Progenitor cell of endocrine pancreas (in vitro differentiated cells): ENCODE measurements around the gene SAPCD1. TPM values are rescaled to one million over a fixed set of nuclear protein-coding genes. Genes with fewer than 3 reads are reported as not detected.

Source experiments
- DNase-seq: peaks from one replicate; pipeline ENCODE4 v3.0.0; 2021; ENCODE audit warnings: low spot score; ENCODE audit not compliant: unreplicated experiment
- H3K27ac Mint-ChIP-seq: 2 replicates; pipeline ENCODE4 v1.8.0; 2021; ENCODE audit warnings: mild to moderate bottlenecking, moderate library complexity, mixed read lengths
- H3K27me3 Mint-ChIP-seq: 2 replicates; pipeline ENCODE4 v1.8.0; 2021; ENCODE audit warnings: mixed read lengths
- H3K36me3 Mint-ChIP-seq: 2 replicates; pipeline ENCODE4 v1.8.0; 2022; ENCODE audit warnings: mixed read lengths; ENCODE audit not compliant: insufficient read depth
- H3K4me1 Mint-ChIP-seq: 2 replicates; pipeline ENCODE4 v1.8.0; 2021; ENCODE audit warnings: low read depth, mixed read lengths
- H3K4me3 Mint-ChIP-seq: 2 replicates; pipeline ENCODE4 v1.8.0; 2021; ENCODE audit warnings: low read depth, mild to moderate bottlenecking, moderate library complexity, mixed read lengths
- H3K9me3 Mint-ChIP-seq: 2 replicates; pipeline ENCODE4 v1.8.0; 2021; ENCODE audit warnings: low read depth, mixed read lengths
- total RNA-seq: library from RNA; stranded (reverse); gene quantifications from 2 replicates; pipeline ENCODE4 v1.2.1, GENCODE V29; 2021
- TF ChIP-seq, protein P1 (sequence below): fragments of 200-600 bp; sonication (generic); IDR thresholded peaks from one replicate; pipeline ENCODE4 v1.5.0; 2021; ENCODE audit warnings: antibody characterized with exemption, mild to moderate bottlenecking; ENCODE audit not compliant: unreplicated experiment

The SAPCD1 gene
- total RNA-seq, 1 donor from 2014 or later = 8.6 TPM

DNA sequence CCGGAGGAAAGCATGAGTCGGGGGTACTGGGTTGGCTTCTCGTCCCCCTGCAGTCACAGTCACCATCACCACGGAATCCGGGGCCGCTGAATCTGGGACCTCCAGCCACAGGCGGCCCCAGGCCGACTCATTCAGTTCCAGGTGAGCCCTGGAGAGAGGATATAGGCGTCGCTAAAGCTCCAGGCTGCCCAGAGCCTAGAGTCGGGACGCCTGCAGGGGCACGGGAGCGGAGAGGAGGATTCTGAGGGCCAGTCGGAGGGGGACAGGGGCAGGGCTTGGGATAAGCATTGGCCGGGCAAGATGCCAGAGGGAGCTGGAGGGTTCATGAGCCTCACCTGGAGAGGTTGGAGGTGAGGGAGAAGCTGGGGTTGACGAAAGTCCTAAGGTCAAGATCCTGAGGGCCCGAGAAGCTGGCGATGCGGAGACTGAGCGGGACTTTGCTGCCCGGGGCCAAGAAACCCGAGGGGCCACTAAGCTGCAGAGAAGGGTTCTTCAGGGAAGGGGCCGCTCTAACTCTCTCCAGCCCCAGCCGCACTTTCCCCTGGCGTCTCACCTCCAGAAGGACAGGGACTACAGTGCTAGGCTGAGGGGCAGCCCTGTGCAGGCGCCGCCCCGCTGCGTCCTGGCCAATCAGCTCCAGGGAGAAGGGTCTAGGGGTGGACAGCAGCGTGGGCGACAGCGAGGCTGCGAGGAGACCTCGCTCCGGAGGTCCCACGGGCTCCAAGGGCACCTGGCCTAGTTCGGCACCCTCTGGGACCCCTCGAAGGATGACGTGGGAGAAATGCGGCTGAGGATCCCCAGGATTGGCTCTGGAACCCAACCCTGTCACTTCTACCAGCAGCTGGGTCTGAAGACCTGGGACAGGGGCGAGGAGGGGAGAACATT lies 3.7 kb downstream of the SAPCD1 start:
- Mint-ChIP-seq H3K27ac (no peak overlapping the region), H3K4me3 (peak overlapping the region; percentile 34), H3K36me3 (peaks cover 2% of the 10 kb centered on the region), H3K4me1 (no peaks in the 10 kb centered on the region), H3K9me3 (no peaks in the 10 kb centered on the region), H3K27me3 (no peaks in the 10 kb centered on the region)
- no peak for DNase-seq
- TF ChIP-seq, protein P1, sequence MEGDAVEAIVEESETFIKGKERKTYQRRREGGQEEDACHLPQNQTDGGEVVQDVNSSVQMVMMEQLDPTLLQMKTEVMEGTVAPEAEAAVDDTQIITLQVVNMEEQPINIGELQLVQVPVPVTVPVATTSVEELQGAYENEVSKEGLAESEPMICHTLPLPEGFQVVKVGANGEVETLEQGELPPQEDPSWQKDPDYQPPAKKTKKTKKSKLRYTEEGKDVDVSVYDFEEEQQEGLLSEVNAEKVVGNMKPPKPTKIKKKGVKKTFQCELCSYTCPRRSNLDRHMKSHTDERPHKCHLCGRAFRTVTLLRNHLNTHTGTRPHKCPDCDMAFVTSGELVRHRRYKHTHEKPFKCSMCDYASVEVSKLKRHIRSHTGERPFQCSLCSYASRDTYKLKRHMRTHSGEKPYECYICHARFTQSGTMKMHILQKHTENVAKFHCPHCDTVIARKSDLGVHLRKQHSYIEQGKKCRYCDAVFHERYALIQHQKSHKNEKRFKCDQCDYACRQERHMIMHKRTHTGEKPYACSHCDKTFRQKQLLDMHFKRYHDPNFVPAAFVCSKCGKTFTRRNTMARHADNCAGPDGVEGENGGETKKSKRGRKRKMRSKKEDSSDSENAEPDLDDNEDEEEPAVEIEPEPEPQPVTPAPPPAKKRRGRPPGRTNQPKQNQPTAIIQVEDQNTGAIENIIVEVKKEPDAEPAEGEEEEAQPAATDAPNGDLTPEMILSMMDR = no peak

DNA sequence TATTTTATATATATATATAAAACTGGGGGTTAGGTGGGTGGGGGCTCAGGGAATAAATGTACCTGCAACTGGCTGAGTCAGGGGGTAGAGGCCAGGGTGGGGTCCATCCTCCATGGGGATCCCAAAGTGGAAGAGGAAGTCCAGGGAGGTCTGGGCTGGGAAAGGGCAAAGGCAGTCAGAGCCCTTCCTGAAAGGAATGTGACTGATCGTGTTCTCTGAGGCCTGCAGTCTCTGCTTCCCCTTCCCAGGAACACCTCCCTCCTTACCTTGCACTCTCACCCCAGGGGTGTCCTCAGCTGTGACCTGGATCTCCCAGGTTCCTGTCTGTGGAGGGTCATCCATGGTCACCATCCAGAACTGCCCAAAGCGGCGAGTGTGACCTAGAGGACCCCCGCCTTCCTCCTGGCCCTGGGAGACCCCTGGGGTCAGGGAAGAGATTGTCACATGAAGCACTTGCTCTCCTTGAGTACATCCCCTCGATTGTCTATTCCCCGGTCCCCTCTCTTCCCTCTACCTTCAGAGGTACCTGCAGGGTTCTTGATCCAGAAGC lies 4.7 kb downstream of the SAPCD1 start:
- no peaks in the 10 kb centered on the region for H3K4me1 Mint-ChIP-seq
- H3K36me3 Mint-ChIP-seq = peaks cover 2% of the 10 kb centered on the region
- H3K27me3 Mint-ChIP-seq = no peaks in the 10 kb centered on the region
- H3K4me3 Mint-ChIP-seq = no peak overlapping the region
- H3K27ac Mint-ChIP-seq = no peak overlapping the region
- no peak for DNase-seq
- no peaks in the 10 kb centered on the region for H3K9me3 Mint-ChIP-seq
- TF ChIP-seq, protein P1 = no peak

DNA sequence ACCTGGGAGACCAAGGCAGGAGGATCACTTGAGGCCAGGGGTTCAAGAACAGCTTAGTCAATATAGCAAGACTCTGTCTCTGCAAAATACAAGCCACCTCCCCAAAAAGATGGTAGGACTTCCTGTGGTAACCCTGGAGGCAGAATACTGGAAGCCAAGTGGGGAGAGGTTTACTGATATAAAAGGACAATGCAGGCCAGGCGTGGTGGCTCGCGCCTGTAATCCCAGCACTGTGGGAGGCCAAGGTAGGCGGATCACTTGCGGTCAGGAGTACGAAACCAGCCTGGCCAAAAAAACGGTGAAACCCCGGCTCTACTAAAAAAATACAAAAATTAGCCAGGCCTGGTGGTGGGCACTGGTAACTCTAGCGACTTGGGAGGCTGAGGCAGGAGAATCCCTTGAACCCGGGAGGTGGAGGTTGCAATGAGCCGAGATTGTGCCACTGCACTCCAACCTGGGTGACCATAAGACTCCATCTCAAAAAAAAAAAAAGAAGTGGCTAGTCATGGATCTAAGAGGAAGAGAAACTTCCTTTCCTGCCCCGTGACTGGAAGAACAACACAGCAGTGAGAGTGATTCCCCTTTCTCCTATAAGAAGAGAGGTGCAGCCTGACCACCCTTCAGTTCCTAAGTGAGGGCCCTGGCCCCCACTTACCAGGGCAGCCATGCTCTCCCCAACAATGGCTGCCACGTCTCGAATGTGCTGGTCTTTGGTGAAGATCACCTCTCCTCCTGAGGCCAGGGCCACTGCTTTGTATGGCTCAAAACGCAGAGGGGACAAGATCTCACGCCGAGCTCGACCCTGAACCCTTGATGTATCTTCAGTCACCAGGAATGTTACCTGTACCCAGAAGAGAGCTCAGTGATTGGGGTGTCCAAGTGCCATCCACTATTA lies 6.2 kb downstream of the SAPCD1 start:
- Mint-ChIP-seq H3K4me1 (no peaks in the 10 kb centered on the region), H3K9me3 (no peaks in the 10 kb centered on the region), H3K36me3 (peaks cover 2% of the 10 kb centered on the region), H3K4me3 (no peak overlapping the region), H3K27me3 (no peaks in the 10 kb centered on the region), H3K27ac (no peak overlapping the region)
- no peak for DNase-seq
- TF ChIP-seq, protein P1 = no peak

DNA sequence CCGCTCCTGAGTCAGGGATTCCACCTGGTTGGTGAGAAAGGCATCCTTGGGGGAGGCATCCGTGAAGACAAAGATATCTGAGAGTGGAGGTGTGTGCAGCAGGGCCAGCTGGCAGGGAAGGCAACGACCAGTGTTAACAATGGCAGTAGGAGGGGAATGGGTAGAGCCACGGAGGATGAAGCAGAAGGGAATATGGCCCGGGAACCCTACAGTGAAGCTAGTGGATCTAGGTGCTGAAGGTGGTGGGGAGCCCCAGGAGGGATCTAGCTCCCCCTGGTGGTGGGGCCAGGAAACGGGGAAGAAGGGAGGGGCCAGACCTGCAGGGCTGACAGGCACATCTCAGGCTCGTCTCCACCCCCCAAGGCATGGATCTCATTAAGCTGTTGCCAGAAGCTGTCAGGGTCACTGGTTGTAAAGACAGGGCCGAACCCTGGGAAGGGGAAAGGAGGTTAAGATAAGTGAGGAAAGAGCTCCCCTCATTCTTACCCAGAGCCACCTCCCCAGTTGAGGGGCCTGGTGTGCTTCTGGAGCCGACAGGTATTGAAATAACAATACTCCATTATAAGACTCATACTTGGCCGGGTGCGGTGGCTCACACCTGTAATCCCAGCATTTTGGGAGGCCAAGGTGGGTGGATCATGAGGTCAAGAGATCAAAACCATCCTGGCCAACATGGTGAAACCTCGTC lies 7.4 kb downstream of the SAPCD1 start:
- H3K9me3 Mint-ChIP-seq = no peaks in the 10 kb centered on the region
- TF ChIP-seq, protein P1 = peak; percentile 59
- no peaks in the 10 kb centered on the region for H3K27me3 Mint-ChIP-seq
- DNase-seq = no peak
- peaks cover 2% of the 10 kb centered on the region for H3K36me3 Mint-ChIP-seq
- no peak overlapping the region for H3K27ac Mint-ChIP-seq
- H3K4me1 Mint-ChIP-seq = no peaks in the 10 kb centered on the region
- no peak overlapping the region for H3K4me3 Mint-ChIP-seq
